ENCODE data around the gene PRR22.
"Not testable (repeated sequence)": the region's sequence is repeated elsewhere in the genome, so short reads cannot be mapped to it uniquely, and the experiment has no call there.

The PRR22 gene

GRCh38 chr19:5742051-5742450 is 42.5 kb downstream of the PRR22 start:
- in situ Hi-C loops (cut with HindIII; ENCODE audit: low sequenced_read_pairs), result no loop called here
- DNase-seq (ENCODE audit: low read depth, low spot score), result no peak
- TF ChIP-seq CTCF (IDR thresholded peaks at IDR 0.05; ENCODE audit: low read depth, low read length), result no peak
- H3K4me3 ChIP-seq (ENCODE audit: low read depth, low read length), result no peak overlapping the region

DNA sequence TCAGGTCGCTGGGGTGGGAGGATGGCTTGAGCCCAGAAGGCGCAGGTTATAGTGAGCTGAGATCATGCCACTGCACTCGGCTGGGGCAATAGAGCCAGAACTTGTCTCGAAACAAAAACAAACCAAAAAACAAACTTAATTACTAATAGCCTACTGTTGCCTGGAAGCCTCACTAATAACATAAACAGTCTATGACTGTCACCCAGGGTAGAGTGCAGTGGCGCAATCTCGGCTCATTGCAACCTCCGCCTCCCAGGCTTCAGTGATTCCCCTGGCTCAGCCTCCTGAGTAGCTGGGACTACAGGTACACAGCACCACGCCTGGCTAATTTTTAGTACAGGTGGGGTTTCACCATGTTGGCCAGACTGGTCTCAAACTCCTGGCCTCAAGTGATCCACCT is 46.1 kb downstream of the PRR22 start:
- TF ChIP-seq CTCF (IDR thresholded peaks at IDR 0.05; ENCODE audit: low read depth, low read length), result no peak
- in situ Hi-C loops (cut with HindIII; ENCODE audit: low sequenced_read_pairs), result no loop called here
- no peak for DNase-seq (ENCODE audit: low read depth, low spot score)

GRCh38 chr19:5733172-5733571 is 51.4 kb downstream of the PRR22 start:
- DNase-seq (ENCODE audit: low read depth, low spot score); H3K4me3 ChIP-seq (ENCODE audit: low read depth, low read length); in situ Hi-C loops (cut with HindIII; ENCODE audit: low sequenced_read_pairs): not testable (repeated sequence)

More for the DNA sequence above, 46.1 kb downstream of the PRR22 start:
- H3K4me3 ChIP-seq (ENCODE audit: low read depth, low read length), result no peak overlapping the region

Measured in astrocyte of the spinal cord (primary cell).